ENCODE measurements around the gene TMEM250.

- TF ChIP-seq, protein P1, sequence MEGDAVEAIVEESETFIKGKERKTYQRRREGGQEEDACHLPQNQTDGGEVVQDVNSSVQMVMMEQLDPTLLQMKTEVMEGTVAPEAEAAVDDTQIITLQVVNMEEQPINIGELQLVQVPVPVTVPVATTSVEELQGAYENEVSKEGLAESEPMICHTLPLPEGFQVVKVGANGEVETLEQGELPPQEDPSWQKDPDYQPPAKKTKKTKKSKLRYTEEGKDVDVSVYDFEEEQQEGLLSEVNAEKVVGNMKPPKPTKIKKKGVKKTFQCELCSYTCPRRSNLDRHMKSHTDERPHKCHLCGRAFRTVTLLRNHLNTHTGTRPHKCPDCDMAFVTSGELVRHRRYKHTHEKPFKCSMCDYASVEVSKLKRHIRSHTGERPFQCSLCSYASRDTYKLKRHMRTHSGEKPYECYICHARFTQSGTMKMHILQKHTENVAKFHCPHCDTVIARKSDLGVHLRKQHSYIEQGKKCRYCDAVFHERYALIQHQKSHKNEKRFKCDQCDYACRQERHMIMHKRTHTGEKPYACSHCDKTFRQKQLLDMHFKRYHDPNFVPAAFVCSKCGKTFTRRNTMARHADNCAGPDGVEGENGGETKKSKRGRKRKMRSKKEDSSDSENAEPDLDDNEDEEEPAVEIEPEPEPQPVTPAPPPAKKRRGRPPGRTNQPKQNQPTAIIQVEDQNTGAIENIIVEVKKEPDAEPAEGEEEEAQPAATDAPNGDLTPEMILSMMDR (optimal IDR thresholded peaks at IDR 0.05 in 1 of 3, IDR thresholded peaks at IDR 0.05 in 1 of 3, conservative IDR thresholded peaks at IDR 0.05 in 1 of 3; ENCODE audit: extremely low read depth in 1 of 3, insufficient read depth in 2 of 3, low read length in 3 of 3), result no peak
- TF ChIP-seq EZH2 (IDR thresholded peaks at IDR 0.05; ENCODE audit: low read length), result no peak
These were observed 2.9 kb downstream of the TMEM250 start for GRCh38 chr9:136115641-136116359.

Measured in keratinocyte (primary cell).